ENCODE results near the gene CPED1.
"Not testable (repeated sequence)": the region's sequence is repeated elsewhere in the genome, so short reads cannot be mapped to it uniquely, and the experiment has no call there.

CPED1 gene

DNA sequence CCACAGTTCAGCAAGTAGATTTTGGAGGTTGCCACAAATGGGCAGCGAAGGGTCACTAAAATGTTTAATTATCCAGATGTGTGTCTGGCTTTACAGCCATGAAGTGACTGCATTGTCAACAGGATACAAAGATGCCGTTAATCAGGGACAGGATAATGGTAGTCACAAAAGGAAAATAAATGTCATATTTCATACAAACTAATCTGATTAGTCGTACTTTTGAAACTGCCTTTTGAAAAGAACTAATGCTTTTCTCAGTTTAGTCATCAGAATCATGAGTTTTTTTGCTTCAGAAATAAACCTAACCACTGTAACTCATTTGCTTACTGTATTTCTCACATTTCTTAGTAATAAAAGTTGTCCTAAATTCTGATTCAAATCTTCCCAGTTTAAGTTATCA, 318.1 kb downstream of the CPED1 start:
- TF ChIP-seq, protein P1, sequence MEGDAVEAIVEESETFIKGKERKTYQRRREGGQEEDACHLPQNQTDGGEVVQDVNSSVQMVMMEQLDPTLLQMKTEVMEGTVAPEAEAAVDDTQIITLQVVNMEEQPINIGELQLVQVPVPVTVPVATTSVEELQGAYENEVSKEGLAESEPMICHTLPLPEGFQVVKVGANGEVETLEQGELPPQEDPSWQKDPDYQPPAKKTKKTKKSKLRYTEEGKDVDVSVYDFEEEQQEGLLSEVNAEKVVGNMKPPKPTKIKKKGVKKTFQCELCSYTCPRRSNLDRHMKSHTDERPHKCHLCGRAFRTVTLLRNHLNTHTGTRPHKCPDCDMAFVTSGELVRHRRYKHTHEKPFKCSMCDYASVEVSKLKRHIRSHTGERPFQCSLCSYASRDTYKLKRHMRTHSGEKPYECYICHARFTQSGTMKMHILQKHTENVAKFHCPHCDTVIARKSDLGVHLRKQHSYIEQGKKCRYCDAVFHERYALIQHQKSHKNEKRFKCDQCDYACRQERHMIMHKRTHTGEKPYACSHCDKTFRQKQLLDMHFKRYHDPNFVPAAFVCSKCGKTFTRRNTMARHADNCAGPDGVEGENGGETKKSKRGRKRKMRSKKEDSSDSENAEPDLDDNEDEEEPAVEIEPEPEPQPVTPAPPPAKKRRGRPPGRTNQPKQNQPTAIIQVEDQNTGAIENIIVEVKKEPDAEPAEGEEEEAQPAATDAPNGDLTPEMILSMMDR (IDR thresholded peaks at IDR 0.05; ENCODE audit: low read depth, low read length), result no peak
- no peak for DNase-seq (ENCODE audit: low read depth in 2 of 2)
- no peak overlapping the region for H3K4me3 ChIP-seq (replicated peaks in 1 of 2; ENCODE audit: low read depth in 2 of 2, low read length in 2 of 2)

- DNase-seq (ENCODE audit: low read depth in 2 of 2), result no peak
- TF ChIP-seq, protein P1 (IDR thresholded peaks at IDR 0.05; ENCODE audit: low read depth, low read length), result no peak
- no peak overlapping the region for H3K4me3 ChIP-seq (replicated peaks in 1 of 2; ENCODE audit: low read depth in 2 of 2, low read length in 2 of 2)
Observed at GRCh38 chr7:121307021-121307574, 318.6 kb downstream of the CPED1 start.

GRCh38 chr7:121313220-121313792, 324.8 kb downstream of the CPED1 start:
- TF ChIP-seq, protein P1 (IDR thresholded peaks at IDR 0.05; ENCODE audit: low read depth, low read length), result no peak
- no peak for DNase-seq (ENCODE audit: low read depth in 2 of 2)
- no peak overlapping the region for H3K4me3 ChIP-seq (replicated peaks in 1 of 2; ENCODE audit: low read depth in 2 of 2, low read length in 2 of 2)

DNA sequence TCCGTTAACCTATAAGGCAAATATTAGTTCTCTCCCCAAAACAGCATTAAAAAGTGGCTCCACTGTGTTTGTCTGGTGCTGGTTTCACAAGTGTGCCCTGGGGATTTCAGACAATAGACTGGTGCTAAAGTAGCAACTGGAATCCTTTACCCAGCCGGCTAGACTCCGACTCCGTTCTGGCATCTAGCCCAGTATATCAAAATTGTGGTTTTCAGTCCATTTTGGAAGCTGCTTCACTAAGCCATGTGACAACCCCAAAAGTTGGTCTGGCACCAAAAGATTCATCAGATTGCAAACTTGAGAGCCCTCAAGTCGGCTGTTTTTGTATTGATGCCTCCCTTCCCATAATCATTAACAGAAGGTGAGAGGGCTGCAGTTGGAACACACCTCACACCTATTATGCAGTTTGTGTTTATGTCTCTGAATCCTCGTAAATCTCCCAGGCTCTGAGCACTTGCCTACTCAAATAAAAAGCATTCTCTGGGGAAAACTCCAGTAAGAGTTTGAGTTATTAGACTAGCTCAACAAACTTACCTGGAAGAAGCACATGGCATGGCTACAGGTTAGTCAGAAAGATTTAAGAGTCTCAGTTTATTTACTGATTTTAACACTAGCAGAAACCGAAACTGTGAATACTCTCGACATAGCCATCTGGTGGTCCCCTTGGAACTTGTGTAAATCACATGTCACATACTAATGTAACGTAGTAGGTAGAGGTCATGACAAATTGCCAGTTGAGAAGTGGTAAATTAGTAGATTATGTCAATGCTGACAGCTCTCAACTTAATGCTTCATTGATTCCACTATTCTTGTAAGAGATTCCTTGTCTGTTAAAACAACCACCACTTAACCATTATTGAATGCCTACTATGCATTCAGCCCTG, 325.5 kb downstream of the CPED1 start:
- DNase-seq (ENCODE audit: low read depth in 2 of 2), result peak; percentile 59 to 68
- no peak overlapping the region for H3K4me3 ChIP-seq (replicated peaks in 1 of 2; ENCODE audit: low read depth in 2 of 2, low read length in 2 of 2)
- TF ChIP-seq, protein P1 (IDR thresholded peaks at IDR 0.05; ENCODE audit: low read depth, low read length), result no peak

DNA sequence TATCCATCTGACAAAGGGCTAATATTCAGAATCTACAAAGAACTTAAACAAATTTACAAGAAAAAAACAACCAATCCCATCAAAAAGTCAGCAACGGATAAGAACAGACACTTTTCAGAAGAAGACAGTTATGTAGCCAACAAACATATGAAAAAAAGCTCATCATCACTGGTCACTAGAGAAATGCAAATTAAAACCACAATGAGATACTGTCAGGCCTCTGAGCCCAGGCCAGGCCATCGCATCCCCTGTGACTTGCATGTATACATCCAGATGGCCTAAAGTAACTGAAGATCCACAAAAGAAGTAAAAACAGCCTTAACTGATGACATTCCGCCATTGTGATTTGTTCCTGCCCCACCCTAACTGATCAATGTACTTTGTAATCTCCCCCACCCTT, 326.7 kb downstream of the CPED1 start:
- DNase-seq (ENCODE audit: low read depth in 2 of 2); H3K4me3 ChIP-seq (replicated peaks in 1 of 2; ENCODE audit: low read depth in 2 of 2, low read length in 2 of 2): not testable (repeated sequence)

- DNase-seq (ENCODE audit: low read depth in 2 of 2), result no peak
- TF ChIP-seq, protein P1 (IDR thresholded peaks at IDR 0.05; ENCODE audit: low read depth, low read length), result no peak
- no peak overlapping the region for H3K4me3 ChIP-seq (replicated peaks in 1 of 2; ENCODE audit: low read depth in 2 of 2, low read length in 2 of 2)
Observed at GRCh38 chr7:121322460-121322859, 333.9 kb downstream of the CPED1 start.
